GM12891 (cell line): ENCODE results near the gene PPARG.

Experiments used
- PAX5 ChIP-seq: IDR thresholded peaks from 2 replicates; pipeline ENCODE4 v1.6.1; 2011; ENCODE audit warnings: low read length, moderate library complexity, mild to moderate bottlenecking; ENCODE audit not compliant: insufficient read depth, severe bottlenecking
- POLR2A ChIP-seq: IDR thresholded peaks from 2 replicates; pipeline ENCODE4 v1.6.1; 2011; ENCODE audit warnings: low read depth, low read length, control low read depth
- POLR2AphosphoS5 ChIP-seq: IDR thresholded peaks from 2 replicates; pipeline ENCODE4 v1.6.1; 2011; ENCODE audit warnings: low read depth, low read length, control low read depth
- POU2F2 ChIP-seq: IDR thresholded peaks from 2 replicates; pipeline ENCODE4 v1.6.1; 2011; ENCODE audit warnings: low read depth, mild to moderate bottlenecking, control low read depth, low read length, moderate library complexity
- SPI1 ChIP-seq: IDR thresholded peaks from 2 replicates; pipeline ENCODE4 v1.6.1; 2011; ENCODE audit warnings: low read depth, low read length, control low read depth
- TAF1 ChIP-seq: IDR thresholded peaks from 2 replicates; pipeline ENCODE4 v1.6.1; 2011; ENCODE audit warnings: low read depth, low read length, control low read depth

GRCh38 chr3:12356175-12356574 is 67.3 kb downstream of the PPARG start:
- TF ChIP-seq POLR2AphosphoS5 (no peak), POLR2A (no peak), TAF1 (no peak), SPI1 (no peak), POU2F2 (no peak), PAX5 (no peak)
